ENCODE data around the gene ETNK1. TPM values are rescaled to one million over a fixed set of nuclear protein-coding genes. Genes with fewer than 3 reads are reported as not detected.

The ETNK1 gene
- total RNA-seq, 4 donors from 2014 or later: 50.0 to 78.2 (median 57.4) TPM

DNA sequence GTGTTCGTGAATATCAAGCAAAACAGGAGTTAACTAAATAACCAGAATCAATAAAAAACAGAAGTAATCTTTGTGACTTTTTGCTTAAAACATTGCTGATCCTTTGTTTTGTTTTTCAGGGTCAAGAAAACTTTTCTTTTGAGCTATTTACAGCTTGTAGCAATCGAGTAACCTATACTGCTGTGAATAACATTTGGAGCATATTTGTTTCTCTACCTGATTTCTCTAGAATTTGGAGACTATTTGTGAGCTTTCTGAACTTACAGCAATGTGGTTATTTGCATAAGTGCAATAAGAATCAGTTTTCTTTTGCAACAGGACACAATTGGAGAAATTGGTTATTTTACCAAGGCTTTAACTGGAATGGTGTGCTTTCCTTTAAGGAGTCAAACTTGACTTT, 7.3 kb upstream of the ETNK1 start:
- Histone ChIP-seq H3K36me3 (no peaks in the 10 kb centered on the region), H3K4me3 (replicated peaks in 1 of 3) (no peak overlapping the region), H3K27ac (no peak overlapping the region), H3K9me3 (no peaks in the 10 kb centered on the region), H3K4me1 (no peaks in the 10 kb centered on the region), H3K27me3 (no peaks in the 10 kb centered on the region)
- no peak for TF ChIP-seq POLR2A (IDR thresholded peaks at IDR 0.05)
- TF ChIP-seq, protein P1, sequence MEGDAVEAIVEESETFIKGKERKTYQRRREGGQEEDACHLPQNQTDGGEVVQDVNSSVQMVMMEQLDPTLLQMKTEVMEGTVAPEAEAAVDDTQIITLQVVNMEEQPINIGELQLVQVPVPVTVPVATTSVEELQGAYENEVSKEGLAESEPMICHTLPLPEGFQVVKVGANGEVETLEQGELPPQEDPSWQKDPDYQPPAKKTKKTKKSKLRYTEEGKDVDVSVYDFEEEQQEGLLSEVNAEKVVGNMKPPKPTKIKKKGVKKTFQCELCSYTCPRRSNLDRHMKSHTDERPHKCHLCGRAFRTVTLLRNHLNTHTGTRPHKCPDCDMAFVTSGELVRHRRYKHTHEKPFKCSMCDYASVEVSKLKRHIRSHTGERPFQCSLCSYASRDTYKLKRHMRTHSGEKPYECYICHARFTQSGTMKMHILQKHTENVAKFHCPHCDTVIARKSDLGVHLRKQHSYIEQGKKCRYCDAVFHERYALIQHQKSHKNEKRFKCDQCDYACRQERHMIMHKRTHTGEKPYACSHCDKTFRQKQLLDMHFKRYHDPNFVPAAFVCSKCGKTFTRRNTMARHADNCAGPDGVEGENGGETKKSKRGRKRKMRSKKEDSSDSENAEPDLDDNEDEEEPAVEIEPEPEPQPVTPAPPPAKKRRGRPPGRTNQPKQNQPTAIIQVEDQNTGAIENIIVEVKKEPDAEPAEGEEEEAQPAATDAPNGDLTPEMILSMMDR (IDR thresholded peaks at IDR 0.05): no peak
- intact Hi-C loops (cut with DNase I): no loop called here
- DNase-seq: no peak
- 93 to 96% methylated on average over 2 of the region's 2 CpGs for WGBS, 2 donors

DNA sequence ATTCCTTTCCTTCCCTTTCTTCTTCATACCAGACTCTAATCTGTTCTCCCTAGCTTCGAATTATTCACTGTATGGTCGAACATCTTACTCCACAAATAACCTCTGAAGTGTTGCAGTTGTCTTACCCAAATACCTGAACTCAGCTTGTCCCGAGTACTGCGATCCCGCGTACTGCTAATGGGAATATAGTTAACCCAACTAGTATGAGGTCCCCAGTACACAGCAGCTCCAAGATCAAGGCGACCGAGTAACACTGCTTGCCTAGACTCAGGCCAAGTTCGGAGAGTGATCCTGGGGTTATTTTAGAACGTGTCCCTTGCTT, 462 bp upstream of the ETNK1 start:
- intact Hi-C loops (cut with DNase I): loop anchor here (10.0 kb wide), 1 partner anchor 80 kb away; the partner anchor contains the start of gene C2CD5
- Histone ChIP-seq H3K9me3 (no peaks in the 10 kb centered on the region), H3K27ac (peak overlapping the region; percentile 93 to 99 (median 98)), H3K4me1 (peaks cover 16 to 23% of the 10 kb centered on the region in 2 donors), H3K36me3 (no peaks in the 10 kb centered on the region), H3K4me3 (replicated peaks in 1 of 3) (peak overlapping the region in 1 of 3 donors; percentile 98), H3K27me3 (no peaks in the 10 kb centered on the region)
- no peak for DNase-seq
- 22 to 30% methylated on average over 10 of the region's 10 CpGs for WGBS, 2 donors
- TF ChIP-seq, protein P1 (IDR thresholded peaks at IDR 0.05): no peak
- TF ChIP-seq POLR2A (IDR thresholded peaks at IDR 0.05): no peak

DNA sequence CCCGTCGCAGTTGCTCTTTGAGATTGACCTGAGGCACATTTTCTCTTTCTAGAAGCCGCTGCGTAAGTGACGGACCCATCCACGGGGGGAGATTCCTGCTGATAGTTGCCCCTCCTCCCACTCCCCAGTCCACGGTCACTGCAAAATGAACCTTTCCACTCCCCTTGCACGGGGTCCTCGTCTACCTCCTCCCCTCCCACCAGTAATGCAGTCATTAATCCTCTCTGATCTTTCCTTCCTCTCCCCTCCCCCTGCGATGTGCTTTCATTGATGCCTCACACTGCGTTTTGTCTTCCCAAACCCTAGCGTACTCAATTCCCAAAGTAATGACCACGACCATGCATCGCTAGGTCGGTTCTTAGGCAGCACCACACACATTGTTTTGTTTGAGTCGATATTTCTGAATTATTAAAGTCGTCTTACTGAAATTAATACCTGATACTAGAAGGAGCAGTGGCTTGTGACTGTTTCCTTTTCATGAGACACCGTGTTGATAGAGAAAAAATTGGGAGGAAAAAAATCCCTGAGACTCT, 857 bp downstream of the ETNK1 start:
- intact Hi-C loops (cut with DNase I): loop anchor here (10.0 kb wide), 1 partner anchor 81 kb away; the partner anchor contains the start of gene C2CD5
- WGBS, 2 donors: 0 to 1% methylated on average over 18 of the region's 18 CpGs

DNA sequence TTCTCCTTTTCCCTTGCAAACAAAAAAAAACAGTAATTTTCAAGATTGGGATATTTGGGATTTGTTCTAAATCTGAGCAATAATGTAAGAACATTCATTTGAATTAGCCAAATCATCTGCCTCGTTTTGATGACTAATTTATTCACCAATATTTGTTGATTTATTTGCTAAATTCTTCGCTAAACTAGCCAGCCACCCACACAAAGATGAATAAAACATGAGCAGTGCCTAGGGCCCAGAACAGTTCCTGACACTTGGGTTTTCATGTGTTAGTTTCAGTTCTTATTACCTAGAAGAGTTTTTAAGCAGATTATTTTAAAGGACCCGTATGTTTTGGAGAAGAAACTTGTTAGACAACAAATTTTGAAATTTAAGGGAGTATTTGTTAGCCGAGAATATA, 1.4 kb downstream of the ETNK1 start:
- no peaks in the 10 kb centered on the region for H3K9me3 ChIP-seq
- intact Hi-C loops (cut with DNase I): loop anchor here (10.0 kb wide), 1 partner anchor 82 kb away; the partner anchor contains the start of gene C2CD5
- H3K36me3 ChIP-seq: no peaks in the 10 kb centered on the region
- TF ChIP-seq POLR2A (IDR thresholded peaks at IDR 0.05): no peak
- TF ChIP-seq, protein P1 (IDR thresholded peaks at IDR 0.05): no peak
- H3K4me1 ChIP-seq: peaks cover 16 to 23% of the 10 kb centered on the region in 2 donors
- H3K4me3 ChIP-seq (replicated peaks in 1 of 3): peak overlapping the region in 2 of 3 donors; percentile 56 to 98
- H3K27ac ChIP-seq: peak overlapping the region; percentile 2 to 99 (median 98)
- no peak for DNase-seq
- no peaks in the 10 kb centered on the region for H3K27me3 ChIP-seq
- 28 to 30% methylated on average over 4 of the region's 4 CpGs for WGBS, 2 donors

More for the DNA sequence above, 857 bp downstream of the ETNK1 start:
- Histone ChIP-seq H3K4me1 (peaks cover 16 to 23% of the 10 kb centered on the region in 2 donors), H3K27ac (peak overlapping the region; percentile 93 to 99 (median 98)), H3K9me3 (no peaks in the 10 kb centered on the region), H3K4me3 (replicated peaks in 1 of 3) (peak overlapping the region; percentile 56 to 98 (median 96)), H3K36me3 (no peaks in the 10 kb centered on the region), H3K27me3 (no peaks in the 10 kb centered on the region)
- no peak for TF ChIP-seq POLR2A (IDR thresholded peaks at IDR 0.05)
- TF ChIP-seq, protein P1 (IDR thresholded peaks at IDR 0.05): no peak
- peak; percentile 27 to 37 for DNase-seq

DNA sequence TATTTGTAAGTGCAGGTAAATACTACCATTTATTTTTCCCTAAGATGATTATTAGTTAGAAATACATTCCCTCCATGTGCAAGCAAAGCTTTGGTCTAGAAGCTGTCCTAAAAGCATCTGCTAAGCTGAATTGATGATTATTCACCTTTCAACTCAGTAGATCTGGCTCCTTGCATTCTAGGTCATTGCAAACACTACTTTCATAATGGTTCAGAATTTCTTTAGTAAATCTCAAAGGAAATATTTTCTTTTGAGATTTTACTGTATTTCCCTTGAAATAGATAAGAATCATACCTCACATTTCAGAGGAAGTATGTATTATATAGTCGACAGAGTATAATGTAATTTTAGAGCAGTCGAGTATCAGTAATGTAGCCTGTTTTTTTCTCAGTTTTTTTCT, 2.4 kb downstream of the ETNK1 start:
- Histone ChIP-seq H3K36me3 (no peaks in the 10 kb centered on the region), H3K27ac (no peak overlapping the region), H3K4me1 (peaks cover 16 to 23% of the 10 kb centered on the region in 2 donors), H3K4me3 (replicated peaks in 1 of 3) (no peak overlapping the region), H3K27me3 (no peaks in the 10 kb centered on the region), H3K9me3 (no peaks in the 10 kb centered on the region)
- DNase-seq: no peak
- intact Hi-C loops (cut with DNase I): loop anchor here (10.0 kb wide), 1 partner anchor 83 kb away; the partner anchor contains the start of gene C2CD5
- 54 to 57% methylated on average over 2 of the region's 2 CpGs for WGBS, 2 donors
- TF ChIP-seq, protein P1 (IDR thresholded peaks at IDR 0.05): no peak
- TF ChIP-seq POLR2A (IDR thresholded peaks at IDR 0.05): no peak

Data from thyroid gland (tissue), 4 donors.